ENCODE data around the gene CNPY2. TPM values are rescaled to one million over a fixed set of nuclear protein-coding genes. Genes with fewer than 3 reads are reported as not detected.
"Not testable (repeated sequence)": the region's sequence is repeated elsewhere in the genome, so short reads cannot be mapped to it uniquely, and the experiment has no call there.

The CNPY2 gene
- total RNA-seq, 1 experiment from 2014 or later, result 169 TPM

DNA sequence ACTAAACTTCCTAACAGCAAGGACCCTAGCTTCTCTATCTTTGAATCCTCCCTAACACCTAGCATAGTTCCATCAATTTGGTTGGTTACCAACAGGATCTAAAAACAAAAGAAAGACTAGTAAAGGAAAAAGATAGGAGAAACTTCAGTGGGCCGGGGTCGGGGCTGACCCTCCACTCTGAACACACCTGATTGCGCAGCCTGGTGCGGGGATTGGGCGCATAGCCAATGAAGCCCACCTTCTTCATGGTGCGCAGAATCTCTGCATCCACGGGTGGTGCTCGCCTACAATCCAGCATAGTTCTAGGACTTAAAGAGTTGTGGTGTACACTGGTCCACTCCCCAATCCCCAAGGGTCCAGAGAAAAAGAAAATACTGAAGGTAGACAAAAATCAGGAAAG, 10.3 kb upstream of the CNPY2 start:
- POLR2A ChIA-PET, result interaction anchor here (0.6 to 2.4 kb wide), 2 partner anchors 10 to 59 kb away, joined by 3 to 14 read pairs; partner anchors contain the start of gene CNPY2
- BruUV-seq (replicated peaks), result no TSS peak
- CTCF ChIA-PET, result interaction anchor here (0.8 kb wide), 1 partner anchor 911 kb away, joined by 3 read pairs; a partner anchor contains a TSS
- Mint-ChIP-seq H3K36me3 (ENCODE audit: insufficient read depth, unreplicated experiment) (peaks cover 70% of the 10 kb centered on the region), H3K27me3 (ENCODE audit: insufficient read depth, unreplicated experiment) (no peaks in the 10 kb centered on the region), H3K9me3 (ENCODE audit: unreplicated experiment) (no peaks in the 10 kb centered on the region), H3K4me1 (ENCODE audit: insufficient read depth, unreplicated experiment) (peaks cover 2% of the 10 kb centered on the region), H3K27ac (ENCODE audit: low read depth, unreplicated experiment) (no peak overlapping the region), H3K4me3 (ENCODE audit: unreplicated experiment) (no peak overlapping the region)
- no peak for DNase-seq (ENCODE audit: unreplicated experiment)
- intact Hi-C loops (cut with micrococcal nuclease), result no loop called here
- TF ChIP-seq, protein P1, sequence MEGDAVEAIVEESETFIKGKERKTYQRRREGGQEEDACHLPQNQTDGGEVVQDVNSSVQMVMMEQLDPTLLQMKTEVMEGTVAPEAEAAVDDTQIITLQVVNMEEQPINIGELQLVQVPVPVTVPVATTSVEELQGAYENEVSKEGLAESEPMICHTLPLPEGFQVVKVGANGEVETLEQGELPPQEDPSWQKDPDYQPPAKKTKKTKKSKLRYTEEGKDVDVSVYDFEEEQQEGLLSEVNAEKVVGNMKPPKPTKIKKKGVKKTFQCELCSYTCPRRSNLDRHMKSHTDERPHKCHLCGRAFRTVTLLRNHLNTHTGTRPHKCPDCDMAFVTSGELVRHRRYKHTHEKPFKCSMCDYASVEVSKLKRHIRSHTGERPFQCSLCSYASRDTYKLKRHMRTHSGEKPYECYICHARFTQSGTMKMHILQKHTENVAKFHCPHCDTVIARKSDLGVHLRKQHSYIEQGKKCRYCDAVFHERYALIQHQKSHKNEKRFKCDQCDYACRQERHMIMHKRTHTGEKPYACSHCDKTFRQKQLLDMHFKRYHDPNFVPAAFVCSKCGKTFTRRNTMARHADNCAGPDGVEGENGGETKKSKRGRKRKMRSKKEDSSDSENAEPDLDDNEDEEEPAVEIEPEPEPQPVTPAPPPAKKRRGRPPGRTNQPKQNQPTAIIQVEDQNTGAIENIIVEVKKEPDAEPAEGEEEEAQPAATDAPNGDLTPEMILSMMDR (IDR thresholded peaks at IDR 0.05; ENCODE audit: unreplicated experiment), result no peak

DNA sequence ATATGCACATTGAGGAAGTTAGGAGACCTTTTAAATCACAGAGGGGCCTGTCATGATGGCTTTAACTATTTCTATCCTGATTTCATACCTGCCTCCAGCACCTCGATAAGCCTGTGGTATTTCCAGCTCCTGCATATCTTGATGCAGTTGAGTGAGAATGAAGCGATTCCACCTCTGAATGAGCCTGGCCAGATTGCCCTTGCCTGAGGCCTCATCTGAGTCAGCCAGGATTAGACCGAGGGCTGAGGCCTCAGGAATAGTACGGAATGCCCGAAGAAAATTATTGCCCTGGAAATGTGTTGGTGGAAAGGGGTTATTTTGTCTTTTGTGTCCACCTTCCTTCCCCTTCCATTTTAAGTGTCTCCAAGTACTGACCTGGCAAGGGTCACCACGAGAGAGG, 8.4 kb upstream of the CNPY2 start:
- Mint-ChIP-seq H3K9me3 (ENCODE audit: unreplicated experiment) (no peaks in the 10 kb centered on the region), H3K27ac (ENCODE audit: low read depth, unreplicated experiment) (no peak overlapping the region), H3K27me3 (ENCODE audit: insufficient read depth, unreplicated experiment) (no peaks in the 10 kb centered on the region), H3K36me3 (ENCODE audit: insufficient read depth, unreplicated experiment) (peaks cover 76% of the 10 kb centered on the region), H3K4me3 (ENCODE audit: unreplicated experiment) (no peak overlapping the region), H3K4me1 (ENCODE audit: insufficient read depth, unreplicated experiment) (no peaks in the 10 kb centered on the region)
- BruUV-seq (replicated peaks), result no TSS peak
- POLR2A ChIA-PET, result interaction anchor here (0.8 kb wide), 2 partner anchors 10 to 14 kb away, joined by 3 read pairs; no protein-coding TSS in a partner anchor
- CTCF ChIA-PET, result interaction anchor here (0.6 to 0.7 kb wide), 2 partner anchors 14 to 247 kb away, joined by 4 read pairs; partner anchors contain the start of gene IL23A
- TF ChIP-seq, protein P1 (IDR thresholded peaks at IDR 0.05; ENCODE audit: unreplicated experiment), result no peak
- DNase-seq (ENCODE audit: unreplicated experiment), result no peak
- intact Hi-C loops (cut with micrococcal nuclease), result no loop called here

DNA sequence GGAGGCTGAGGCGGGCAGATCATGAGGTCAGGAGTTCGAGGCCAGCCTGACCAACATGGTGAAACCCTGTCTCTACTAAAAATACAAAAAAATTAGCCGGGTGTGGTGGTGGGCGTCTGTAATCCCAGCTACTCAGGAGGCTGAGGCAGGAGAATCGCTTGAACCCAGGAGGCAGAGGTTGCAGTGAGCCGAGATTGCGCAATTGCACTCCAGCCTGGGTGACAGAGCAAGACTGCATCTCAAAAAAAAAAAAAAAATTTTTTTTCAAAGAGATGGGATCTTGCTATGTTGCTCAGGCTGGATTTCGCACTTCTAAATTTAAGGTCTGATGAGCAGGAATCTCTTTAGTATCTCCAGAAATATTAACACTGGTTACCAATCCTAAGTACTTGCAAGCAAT, 5.8 kb upstream of the CNPY2 start:
- intact Hi-C loops (cut with micrococcal nuclease); H3K4me1 Mint-ChIP-seq (ENCODE audit: insufficient read depth, unreplicated experiment); DNase-seq (ENCODE audit: unreplicated experiment); H3K27me3 Mint-ChIP-seq (ENCODE audit: insufficient read depth, unreplicated experiment); H3K4me3 Mint-ChIP-seq (ENCODE audit: unreplicated experiment); BruUV-seq (replicated peaks); H3K27ac Mint-ChIP-seq (ENCODE audit: low read depth, unreplicated experiment); H3K9me3 Mint-ChIP-seq (ENCODE audit: unreplicated experiment): not testable (repeated sequence)
- ChIA-PET CTCF (interaction anchor here (0.6 kb wide), 1 partner anchor 31 kb away, joined by 3 read pairs; no protein-coding TSS in a partner anchor), POLR2A (interaction anchor here (8.3 kb wide), 1 partner anchor 10 kb away, joined by 79 read pairs; the partner anchor contains the start of gene PAN2)
- H3K36me3 Mint-ChIP-seq (ENCODE audit: insufficient read depth, unreplicated experiment), result peaks cover 55% of the 10 kb centered on the region

DNA sequence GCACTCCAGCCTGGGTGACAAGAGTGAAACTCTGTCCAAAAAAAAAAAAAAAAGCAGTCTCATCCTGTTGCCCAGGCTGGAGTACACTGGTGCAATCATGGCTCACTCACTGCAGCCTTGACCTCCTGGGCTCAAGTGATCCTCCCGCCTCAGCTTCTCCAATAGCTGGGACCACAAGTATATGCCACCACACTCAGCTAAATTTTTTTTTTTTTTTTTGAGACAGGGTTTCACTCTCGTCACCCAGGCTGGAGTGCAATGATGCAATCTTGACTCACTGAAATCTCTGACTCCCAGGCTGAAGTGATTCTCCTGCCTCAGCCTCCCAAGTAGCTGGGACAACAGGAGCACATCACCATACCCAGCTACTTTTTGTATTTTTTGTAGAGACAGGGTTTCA, 5.2 kb upstream of the CNPY2 start:
- BruUV-seq (replicated peaks), result no TSS peak
- CTCF ChIA-PET, result interaction anchor here (0.6 to 1.2 kb wide), 2 partner anchors 31 to 143 kb away, joined by 3 read pairs; no protein-coding TSS in a partner anchor
- intact Hi-C loops (cut with micrococcal nuclease), result no loop called here
- Mint-ChIP-seq H3K4me3 (ENCODE audit: unreplicated experiment) (no peak overlapping the region), H3K9me3 (ENCODE audit: unreplicated experiment) (no peaks in the 10 kb centered on the region), H3K36me3 (ENCODE audit: insufficient read depth, unreplicated experiment) (peaks cover 50% of the 10 kb centered on the region), H3K4me1 (ENCODE audit: insufficient read depth, unreplicated experiment) (no peaks in the 10 kb centered on the region), H3K27ac (ENCODE audit: low read depth, unreplicated experiment) (no peak overlapping the region), H3K27me3 (ENCODE audit: insufficient read depth, unreplicated experiment) (no peaks in the 10 kb centered on the region)
- DNase-seq (ENCODE audit: unreplicated experiment), result peak; percentile 38
- POLR2A ChIA-PET, result interaction anchor here (8.3 kb wide), 1 partner anchor 11 kb away, joined by 79 read pairs; the partner anchor contains the start of gene PAN2
- TF ChIP-seq, protein P1 (IDR thresholded peaks at IDR 0.05; ENCODE audit: unreplicated experiment), result no peak
